HepG2 (cell line): ENCODE data around the gene SH3PXD2A. TPM values are rescaled to one million over a fixed set of nuclear protein-coding genes. Genes with fewer than 3 reads are reported as not detected.

Source experiments
- ATAC-seq: fragments of 200-7000 bp; cut with Tn5 transposase; 3 replicates; pipeline ENCODE4 v1.9.1; 2020; ENCODE audit warnings: mild to moderate bottlenecking, moderate library complexity
- BruUV-seq: library from RNA; stranded (reverse); fragments of 400-500 nt; replicated peaks from 2 replicates; lab custom pipeline; 2021; lab: Mats Ljungman, UMichigan
- CTCF ChIA-PET: fragments of 300-600 bp; formaldehyde crosslinking; extraction: SDS; loops from one replicate; lab custom pipeline; 2021; ENCODE audit warnings: low total read pairs, inconsistent platforms, low intra/inter-chr PET ratio; lab: Yijun Ruan, JAX
- POLR2A ChIA-PET: fragments of 350-600 bp; sonication (Branson Sonifier 250); formaldehyde crosslinking; loops from one replicate; lab custom pipeline; 2020; ENCODE audit warnings: antibody characterized with exemption, inconsistent platforms; lab: Yijun Ruan, JAX
- DNase-seq: peaks from one replicate; pipeline ENCODE4 v3.0.0-alpha.2; 2015; ENCODE audit warnings: low spot score
- FAIRE-seq: peaks from 3 replicates; lab custom pipeline; 2011; peaks lifted over from hg19 to GRCh38; lab: Jason Lieb, UNC
- H2AFZ ChIP-seq: one replicate; pipeline ENCODE4 v1.6.1; 2011; ENCODE audit warnings: low read length, inconsistent platforms
- H3K27ac ChIP-seq: fragments of 300-600 bp; 3 replicates; pipeline ENCODE4 v1.8.0; 2011; ENCODE audit warnings: mixed run types, mild to moderate bottlenecking, mixed read lengths, low read length, inconsistent platforms; ENCODE audit not compliant: insufficient read depth; ENCODE audit errors: extremely low read length
- H3K27me3 ChIP-seq, 2 experiments: fragments of 200-600 bp in 1 of 2; 2 replicates in 1 of 2; 3 replicates in 1 of 2; pipeline versions ENCODE4 v1.6.0 to v1.8.0; 2011; ENCODE audit warnings: low read length in 2 of 2, mild to moderate bottlenecking in 2 of 2, moderate library complexity in 2 of 2, inconsistent platforms in 1 of 2; ENCODE audit not compliant: insufficient read depth in 2 of 2, control insufficient read depth in 1 of 2
- H3K36me3 ChIP-seq, 2 experiments: fragments of 200-600 bp in 1 of 2; replicated peaks in 1 of 2; 2 replicates in 1 of 2; 3 replicates in 1 of 2; pipeline versions ENCODE4 v1.5.1 to v1.8.0; 2011; ENCODE audit warnings: low read length in 2 of 2, inconsistent platforms in 1 of 2; ENCODE audit not compliant: insufficient read depth in 2 of 2, control insufficient read depth in 1 of 2
- H3K4me1 ChIP-seq: 2 replicates; pipeline ENCODE4 v1.5.1; 2012; ENCODE audit warnings: low read length, inconsistent platforms; ENCODE audit not compliant: insufficient read depth
- H3K4me2 ChIP-seq: 2 replicates; pipeline ENCODE4 v1.6.0; 2011; ENCODE audit warnings: low read depth, low read length, inconsistent platforms
- H3K4me3 ChIP-seq, 3 experiments: fragments of 200-600 bp in 1 of 3; sonication (generic), shearing (Covaris generic) in 1 of 3; replicated peaks in 1 of 3; 2 replicates each; pipeline ENCODE4 v1.5.1; 2011 to 2016; ENCODE audit warnings: low read length in 3 of 3, inconsistent platforms in 2 of 3, low read depth in 2 of 3, mild to moderate bottlenecking in 2 of 3, control low read depth in 1 of 3, mixed read lengths in 1 of 3; ENCODE audit not compliant: insufficient read depth in 1 of 3
- H3K79me2 ChIP-seq: one replicate; pipeline ENCODE4 v1.6.1; 2011; ENCODE audit warnings: low read length, inconsistent platforms; ENCODE audit not compliant: insufficient read depth
- H3K9ac ChIP-seq: 2 replicates; pipeline ENCODE4 v1.6.0; 2011; ENCODE audit warnings: mild to moderate bottlenecking, low read depth, low read length, inconsistent platforms; ENCODE audit not compliant: insufficient read depth
- H3K9me3 ChIP-seq: 2 replicates; pipeline ENCODE4 v1.5.1; 2012; ENCODE audit warnings: mild to moderate bottlenecking, low read length
- H4K20me1 ChIP-seq: 2 replicates; pipeline ENCODE4 v1.6.0; 2011; ENCODE audit warnings: inconsistent platforms, mild to moderate bottlenecking, low read length, moderate library complexity; ENCODE audit not compliant: insufficient read depth
- BCL6 ChIP-seq: IDR thresholded peaks from 2 replicates; pipeline ENCODE4 v1.6.1; 2016; ENCODE audit warnings: missing genetic modification reagents, missing compliant biosample characterization
- DNMT3B ChIP-seq: conservative IDR thresholded peaks from 2 replicates; pipeline ENCODE4 v1.6.1; 2016; ENCODE audit warnings: missing biosample characterization, control low read depth
- HIVEP1 ChIP-seq: sonication (generic); formaldehyde crosslinking; IDR thresholded peaks from 2 replicates; pipeline ENCODE4 v1.4.0; 2020; ENCODE audit warnings: mild to moderate bottlenecking, missing genetic modification reagents
- KLF6 ChIP-seq: IDR thresholded peaks from 2 replicates; pipeline ENCODE4 v1.8.0; 2016; ENCODE audit warnings: missing biosample characterization, missing genetic modification reagents
- ZNF124 ChIP-seq: sonication (generic); formaldehyde crosslinking; IDR thresholded peaks from 2 replicates; pipeline ENCODE4 v1.4.0; 2020; ENCODE audit warnings: missing genetic modification reagents
- ZNF33A ChIP-seq: sonication (generic); formaldehyde crosslinking; IDR thresholded peaks from 2 replicates; pipeline ENCODE4 v1.5.1; 2020; ENCODE audit warnings: missing genetic modification reagents, mild to moderate bottlenecking, moderate library complexity, borderline replicate concordance
- ZNF367 ChIP-seq: sonication (generic); formaldehyde crosslinking; IDR thresholded peaks from 2 replicates; pipeline ENCODE4 v1.4.0; 2020; ENCODE audit warnings: missing genetic modification reagents, borderline replicate concordance
- ZNF766 ChIP-seq: sonication (generic); formaldehyde crosslinking; IDR thresholded peaks from 2 replicates; pipeline ENCODE4 v1.5.0; 2020; ENCODE audit warnings: missing genetic modification reagents, borderline replicate concordance
- WGBS: methylation state at CpG from one replicate; pipeline ENCODE4 v1.1.6; 2017; ENCODE audit warnings: low lambda C conversion rate; 5-methylcytosine and 5-hydroxymethylcytosine counted together
- in situ Hi-C: cut with HindIII; loops from 2 replicates; pipeline ENCODE4 v1.10.0; 2017; ENCODE audit warnings: low pct_unique_long_range_greater_than_20kb; ENCODE audit not compliant: extremely low pct_ligation_motif_present
- intact Hi-C: fragments of 100-400 bp; cut with micrococcal nuclease; formaldehyde crosslinking; loops from one replicate; pipeline ENCODE4 v1.10.0; 2022; ENCODE audit not compliant: unreplicated experiment
- polyA plus RNA-seq, 8 experiments: library from polyadenylated mRNA; depleted of rRNA in 3 of 8; stranded (reverse) in 7 of 8; unstranded in 1 of 8; fragments of >200 nt; fragmentation: Illumina TruSeq in 4 of 8; extraction: Trizol in 4 of 8; gene quantifications; 2 replicates each; pipeline versions ENCODE4 v1.2.1 to v1.2.3, GENCODE V29; 2011 to 2016; ENCODE audit warnings: low read depth in 4 of 8, missing spikeins in 1 of 8, mixed read lengths in 1 of 8; ENCODE audit not compliant: insufficient read depth in 1 of 8
- total RNA-seq, 5 experiments: library from RNA; depleted of rRNA; stranded (reverse); fragments of >200 nt; fragmentation: Illumina TruSeq; extraction: Trizol; gene quantifications; 2 replicates each; pipeline ENCODE4 v1.2.3, GENCODE V29; 2016; ENCODE audit warnings: low read depth in 1 of 5
- TF ChIP-seq, protein P1 (sequence below): sonication (generic); formaldehyde crosslinking; IDR thresholded peaks from 2 replicates; pipeline ENCODE4 v1.8.1; 2022; ENCODE audit warnings: mild to moderate bottlenecking, missing genetic modification reagents
- TF ChIP-seq, protein P2 (sequence below): sonication (generic); formaldehyde crosslinking; IDR thresholded peaks from 2 replicates; pipeline ENCODE4 v1.4.0; 2020; ENCODE audit warnings: missing genetic modification reagents
- TF ChIP-seq, protein P3 (sequence below): sonication (generic); formaldehyde crosslinking; IDR thresholded peaks from 2 replicates; pipeline ENCODE4 v1.4.0; 2020; ENCODE audit warnings: low read depth, missing genetic modification reagents
- TF ChIP-seq, protein P4 (sequence below): sonication (generic); formaldehyde crosslinking; IDR thresholded peaks from 2 replicates; pipeline ENCODE4 v1.4.0; 2020; ENCODE audit warnings: mild to moderate bottlenecking, missing genetic modification reagents

The SH3PXD2A gene
- total and polyA plus RNA-seq, 2 of the 13 experiments (the other 11 are each of a cell fraction or from before 2014, with no cell fraction given), result 11.1 to 11.3 TPM

DNA sequence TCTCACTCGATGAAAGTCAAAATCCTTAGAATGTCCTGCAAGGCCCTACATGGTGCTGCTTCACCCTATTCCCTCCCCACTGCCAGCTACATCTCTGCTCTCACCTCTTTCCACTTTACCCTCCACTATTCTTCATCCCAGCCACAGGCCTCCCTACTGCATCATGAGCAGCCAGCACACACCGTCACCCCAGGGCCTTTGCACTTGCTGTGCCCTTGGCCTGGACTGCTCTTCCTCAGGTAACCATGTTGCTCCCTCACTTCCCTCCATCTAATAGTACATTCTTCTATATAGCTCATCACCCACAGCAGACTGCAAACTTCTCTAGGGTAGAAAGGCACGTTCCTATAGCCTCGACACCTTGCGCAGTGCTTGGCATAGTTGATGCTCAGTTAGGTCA, 167.7 kb downstream of the SH3PXD2A start:
- Histone ChIP-seq H4K20me1 (peaks cover 22% of the 10 kb centered on the region), H3K27me3 (no peaks in the 10 kb centered on the region), H3K4me1 (no peaks in the 10 kb centered on the region), H3K9ac (no peak overlapping the region), H3K79me2 (no peaks in the 10 kb centered on the region), H3K4me3 (no peak overlapping the region), H3K4me2 (no peak overlapping the region), H2AFZ (no peak overlapping the region), H3K36me3 (peaks cover 4 to 5% of the 10 kb centered on the region in 2 experiments; a peak in 4 of 5 replicates), H3K9me3 (no peaks in the 10 kb centered on the region), H3K27ac (no peak overlapping the region)
- intact Hi-C loops (no loop called here), in situ Hi-C loops (no loop called here)
- BruUV-seq, result no TSS peak
- POLR2A ChIA-PET, result no interaction called here
- CTCF ChIA-PET, result no interaction called here
- ATAC-seq (no peak), FAIRE-seq (no peak), DNase-seq (no peak)
- TF ChIP-seq ZNF367 (CRISPR knock-in tag) (no peak), BCL6 (CRISPR knock-in tag) (no peak), HIVEP1 (CRISPR knock-in tag) (no peak), ZNF33A (CRISPR knock-in tag) (no peak), KLF6 (CRISPR knock-in tag) (no peak), DNMT3B (no peak), ZNF124 (CRISPR knock-in tag) (no peak), ZNF766 (CRISPR knock-in tag) (no peak)
- TF ChIP-seq, protein P1, sequence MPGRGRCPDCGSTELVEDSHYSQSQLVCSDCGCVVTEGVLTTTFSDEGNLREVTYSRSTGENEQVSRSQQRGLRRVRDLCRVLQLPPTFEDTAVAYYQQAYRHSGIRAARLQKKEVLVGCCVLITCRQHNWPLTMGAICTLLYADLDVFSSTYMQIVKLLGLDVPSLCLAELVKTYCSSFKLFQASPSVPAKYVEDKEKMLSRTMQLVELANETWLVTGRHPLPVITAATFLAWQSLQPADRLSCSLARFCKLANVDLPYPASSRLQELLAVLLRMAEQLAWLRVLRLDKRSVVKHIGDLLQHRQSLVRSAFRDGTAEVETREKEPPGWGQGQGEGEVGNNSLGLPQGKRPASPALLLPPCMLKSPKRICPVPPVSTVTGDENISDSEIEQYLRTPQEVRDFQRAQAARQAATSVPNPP, result no peak
- TF ChIP-seq, protein P2, sequence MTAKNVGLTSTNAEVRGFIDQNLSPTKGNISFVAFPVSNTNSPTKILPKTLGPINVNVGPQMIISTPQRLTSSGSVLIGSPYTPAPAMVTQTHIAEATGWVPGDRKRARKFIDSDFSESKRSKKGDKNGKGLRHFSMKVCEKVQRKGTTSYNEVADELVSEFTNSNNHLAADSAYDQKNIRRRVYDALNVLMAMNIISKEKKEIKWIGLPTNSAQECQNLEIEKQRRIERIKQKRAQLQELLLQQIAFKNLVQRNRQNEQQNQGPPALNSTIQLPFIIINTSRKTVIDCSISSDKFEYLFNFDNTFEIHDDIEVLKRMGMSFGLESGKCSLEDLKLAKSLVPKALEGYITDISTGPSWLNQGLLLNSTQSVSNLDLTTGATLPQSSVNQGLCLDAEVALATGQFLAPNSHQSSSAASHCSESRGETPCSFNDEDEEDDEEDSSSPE (CRISPR knock-in tag), result no peak
- TF ChIP-seq, protein P3, sequence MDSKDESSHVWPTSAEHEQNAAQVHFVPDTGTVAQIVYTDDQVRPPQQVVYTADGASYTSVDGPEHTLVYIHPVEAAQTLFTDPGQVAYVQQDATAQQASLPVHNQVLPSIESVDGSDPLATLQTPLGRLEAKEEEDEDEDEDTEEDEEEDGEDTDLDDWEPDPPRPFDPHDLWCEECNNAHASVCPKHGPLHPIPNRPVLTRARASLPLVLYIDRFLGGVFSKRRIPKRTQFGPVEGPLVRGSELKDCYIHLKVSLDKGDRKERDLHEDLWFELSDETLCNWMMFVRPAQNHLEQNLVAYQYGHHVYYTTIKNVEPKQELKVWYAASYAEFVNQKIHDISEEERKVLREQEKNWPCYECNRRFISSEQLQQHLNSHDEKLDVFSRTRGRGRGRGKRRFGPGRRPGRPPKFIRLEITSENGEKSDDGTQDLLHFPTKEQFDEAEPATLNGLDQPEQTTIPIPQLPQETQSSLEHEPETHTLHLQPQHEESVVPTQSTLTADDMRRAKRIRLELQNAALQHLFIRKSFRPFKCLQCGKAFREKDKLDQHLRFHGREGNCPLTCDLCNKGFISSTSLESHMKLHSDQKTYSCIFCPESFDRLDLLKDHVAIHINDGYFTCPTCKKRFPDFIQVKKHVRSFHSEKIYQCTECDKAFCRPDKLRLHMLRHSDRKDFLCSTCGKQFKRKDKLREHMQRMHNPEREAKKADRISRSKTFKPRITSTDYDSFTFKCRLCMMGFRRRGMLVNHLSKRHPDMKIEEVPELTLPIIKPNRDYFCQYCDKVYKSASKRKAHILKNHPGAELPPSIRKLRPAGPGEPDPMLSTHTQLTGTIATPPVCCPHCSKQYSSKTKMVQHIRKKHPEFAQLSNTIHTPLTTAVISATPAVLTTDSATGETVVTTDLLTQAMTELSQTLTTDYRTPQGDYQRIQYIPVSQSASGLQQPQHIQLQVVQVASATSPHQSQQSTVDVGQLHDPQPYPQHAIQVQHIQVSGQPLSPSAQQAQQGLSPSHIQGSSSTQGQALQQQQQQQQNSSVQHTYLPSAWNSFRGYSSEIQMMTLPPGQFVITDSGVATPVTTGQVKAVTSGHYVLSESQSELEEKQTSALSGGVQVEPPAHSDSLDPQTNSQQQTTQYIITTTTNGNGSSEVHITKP (CRISPR knock-in tag), result no peak
- TF ChIP-seq, protein P4, sequence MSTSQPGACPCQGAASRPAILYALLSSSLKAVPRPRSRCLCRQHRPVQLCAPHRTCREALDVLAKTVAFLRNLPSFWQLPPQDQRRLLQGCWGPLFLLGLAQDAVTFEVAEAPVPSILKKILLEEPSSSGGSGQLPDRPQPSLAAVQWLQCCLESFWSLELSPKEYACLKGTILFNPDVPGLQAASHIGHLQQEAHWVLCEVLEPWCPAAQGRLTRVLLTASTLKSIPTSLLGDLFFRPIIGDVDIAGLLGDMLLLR (CRISPR knock-in tag), result no peak
- 94% methylated on average over 5 of the region's 5 CpGs for WGBS
